ENCODE data around the gene CACNA1C. TPM values are rescaled to one million over a fixed set of nuclear protein-coding genes. Genes with fewer than 3 reads are reported as not detected.
A peak's percentile ranks its signal among the peaks of the same experiment; 100 is the strongest.
"Not testable (repeated sequence)": the region's sequence is repeated elsewhere in the genome, so short reads cannot be mapped to it uniquely, and the experiment has no call there.

Gene CACNA1C
- total RNA-seq, 1 donor, result 16.6 TPM

DNA sequence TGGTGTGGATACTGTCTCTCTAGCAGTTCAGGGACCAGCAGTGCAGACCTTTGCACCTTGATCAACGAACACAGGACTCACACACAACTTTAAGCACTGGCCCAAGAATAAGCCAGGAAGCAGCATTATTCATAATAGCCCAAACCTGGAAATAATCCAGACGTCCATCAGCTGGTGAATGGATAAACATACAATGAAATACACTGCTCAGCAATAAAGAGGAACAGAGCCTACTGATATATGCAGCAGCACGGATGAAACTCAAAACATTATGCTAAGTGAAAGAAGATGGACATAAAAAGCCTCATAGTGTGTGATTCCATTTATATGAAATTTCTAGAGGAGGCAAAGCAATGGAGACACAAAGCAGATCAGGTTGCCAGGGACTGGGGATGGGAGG, 438.0 kb downstream of the CACNA1C start:
- peak; percentile 5 for DNase-seq (ENCODE audit: low read depth)
- H3K4me3 ChIP-seq (ENCODE audit: low read depth, low read length), result no peak overlapping the region
- TF ChIP-seq, protein P1, sequence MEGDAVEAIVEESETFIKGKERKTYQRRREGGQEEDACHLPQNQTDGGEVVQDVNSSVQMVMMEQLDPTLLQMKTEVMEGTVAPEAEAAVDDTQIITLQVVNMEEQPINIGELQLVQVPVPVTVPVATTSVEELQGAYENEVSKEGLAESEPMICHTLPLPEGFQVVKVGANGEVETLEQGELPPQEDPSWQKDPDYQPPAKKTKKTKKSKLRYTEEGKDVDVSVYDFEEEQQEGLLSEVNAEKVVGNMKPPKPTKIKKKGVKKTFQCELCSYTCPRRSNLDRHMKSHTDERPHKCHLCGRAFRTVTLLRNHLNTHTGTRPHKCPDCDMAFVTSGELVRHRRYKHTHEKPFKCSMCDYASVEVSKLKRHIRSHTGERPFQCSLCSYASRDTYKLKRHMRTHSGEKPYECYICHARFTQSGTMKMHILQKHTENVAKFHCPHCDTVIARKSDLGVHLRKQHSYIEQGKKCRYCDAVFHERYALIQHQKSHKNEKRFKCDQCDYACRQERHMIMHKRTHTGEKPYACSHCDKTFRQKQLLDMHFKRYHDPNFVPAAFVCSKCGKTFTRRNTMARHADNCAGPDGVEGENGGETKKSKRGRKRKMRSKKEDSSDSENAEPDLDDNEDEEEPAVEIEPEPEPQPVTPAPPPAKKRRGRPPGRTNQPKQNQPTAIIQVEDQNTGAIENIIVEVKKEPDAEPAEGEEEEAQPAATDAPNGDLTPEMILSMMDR (IDR thresholded peaks at IDR 0.05; ENCODE audit: insufficient read depth, low read length), result no peak

- DNase-seq (ENCODE audit: low read depth); H3K4me3 ChIP-seq (ENCODE audit: low read depth, low read length): not testable (repeated sequence)
Measured at GRCh38 chr12:2491349-2491748, 438.6 kb downstream of the CACNA1C start.

DNA sequence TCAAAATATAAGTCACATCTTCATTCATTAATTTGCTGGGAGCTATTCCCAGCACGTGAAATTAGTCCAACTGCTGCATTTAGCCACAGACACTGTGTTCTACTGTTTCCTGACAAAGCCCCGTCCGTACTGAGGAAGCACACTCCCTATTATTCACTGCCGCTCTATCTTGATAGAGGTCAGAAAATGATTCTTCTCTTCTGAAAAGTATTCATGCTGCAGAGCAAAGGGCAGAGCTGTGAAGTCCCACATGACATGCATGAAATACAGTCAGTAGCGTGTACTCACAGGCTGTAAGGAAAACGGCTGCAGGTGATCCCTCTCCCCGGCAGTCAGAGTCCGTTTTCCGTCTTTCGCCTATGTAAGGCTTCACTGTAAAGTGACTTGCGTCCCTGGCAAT, 439.4 kb downstream of the CACNA1C start:
- DNase-seq (ENCODE audit: low read depth), result no peak
- TF ChIP-seq, protein P1 (IDR thresholded peaks at IDR 0.05; ENCODE audit: insufficient read depth, low read length), result no peak
- H3K4me3 ChIP-seq (ENCODE audit: low read depth, low read length), result no peak overlapping the region

GRCh38 chr12:2493086-2493485, 440.3 kb downstream of the CACNA1C start:
- no peak for DNase-seq (ENCODE audit: low read depth)
- no peak overlapping the region for H3K4me3 ChIP-seq (ENCODE audit: low read depth, low read length)
- TF ChIP-seq, protein P1 (IDR thresholded peaks at IDR 0.05; ENCODE audit: insufficient read depth, low read length), result no peak

- TF ChIP-seq, protein P1 (IDR thresholded peaks at IDR 0.05; ENCODE audit: insufficient read depth, low read length), result no peak
- H3K4me3 ChIP-seq (ENCODE audit: low read depth, low read length), result no peak overlapping the region
- DNase-seq (ENCODE audit: low read depth), result peak; percentile 67
Measured at GRCh38 chr12:2494486-2495192, 441.9 kb downstream of the CACNA1C start.

- TF ChIP-seq, protein P1 (IDR thresholded peaks at IDR 0.05; ENCODE audit: insufficient read depth, low read length), result no peak
- no peak overlapping the region for H3K4me3 ChIP-seq (ENCODE audit: low read depth, low read length)
- no peak for DNase-seq (ENCODE audit: low read depth)
Measured at GRCh38 chr12:2495417-2496112, 442.8 kb downstream of the CACNA1C start.

GRCh38 chr12:2498964-2499500, 446.2 kb downstream of the CACNA1C start:
- TF ChIP-seq, protein P1 (IDR thresholded peaks at IDR 0.05; ENCODE audit: insufficient read depth, low read length), result no peak
- DNase-seq (ENCODE audit: low read depth), result no peak
- H3K4me3 ChIP-seq (ENCODE audit: low read depth, low read length), result no peak overlapping the region

Data from fibroblast of the aortic adventitia (primary cell).